Mesendoderm (in vitro differentiated cells): ENCODE data around the gene ABCC1.

Experiments
- DNase-seq: peaks from one replicate; pipeline ENCODE4 v3.0.0; 2013
- H2AK5ac ChIP-seq: 2 replicates; pipeline ENCODE4 v1.6.1; 2013; ENCODE audit warnings: low read length, inconsistent platforms
- H2BK120ac ChIP-seq: 2 replicates; pipeline ENCODE4 v1.6.1; 2013; ENCODE audit warnings: low read depth, mild to moderate bottlenecking, low read length, moderate library complexity, mixed read lengths
- H2BK15ac ChIP-seq: replicated peaks from 2 replicates; pipeline ENCODE4 v1.6.1; 2013; ENCODE audit warnings: low read depth, mild to moderate bottlenecking, moderate library complexity
- H2BK5ac ChIP-seq: 2 replicates; pipeline ENCODE4 v1.6.1; 2013; ENCODE audit warnings: low read length, inconsistent platforms
- H3K18ac ChIP-seq: 2 replicates; pipeline ENCODE4 v1.6.1; 2013; ENCODE audit warnings: mild to moderate bottlenecking, low read length, mixed read lengths
- H3K23ac ChIP-seq: one replicate; pipeline ENCODE4 v1.6.1; 2013; ENCODE audit warnings: low read length
- H3K27ac ChIP-seq: 2 replicates; pipeline ENCODE4 v1.5.1; 2013; ENCODE audit warnings: low read depth, mild to moderate bottlenecking, inconsistent platforms, low read length, moderate library complexity
- H3K27me3 ChIP-seq: 2 replicates; pipeline ENCODE4 v1.6.1; 2013; ENCODE audit warnings: low read length, control low read depth, mild to moderate bottlenecking, inconsistent platforms; ENCODE audit not compliant: insufficient read depth, poor library complexity
- H3K36me3 ChIP-seq: 2 replicates; pipeline ENCODE4 v1.6.1; 2013; ENCODE audit warnings: low read length, inconsistent platforms; ENCODE audit not compliant: control insufficient read depth, insufficient read depth
- H3K4ac ChIP-seq: one replicate; pipeline ENCODE4 v1.6.1; 2013; ENCODE audit warnings: low read depth, mild to moderate bottlenecking, low read length, moderate library complexity
- H3K4me1 ChIP-seq: 2 replicates; pipeline ENCODE4 v1.6.1; 2013; ENCODE audit warnings: low read depth, low read length, inconsistent platforms; ENCODE audit not compliant: control insufficient read depth
- H3K4me2 ChIP-seq: 2 replicates; pipeline ENCODE4 v1.6.1; 2013; ENCODE audit warnings: low read length
- H3K4me3 ChIP-seq: 2 replicates; pipeline ENCODE4 v1.5.1; 2013; ENCODE audit warnings: mild to moderate bottlenecking, low read length
- H3K56ac ChIP-seq: one replicate; pipeline ENCODE4 v1.6.1; 2013; ENCODE audit warnings: low read length
- H3K79me1 ChIP-seq: 2 replicates; pipeline ENCODE4 v1.6.1; 2013; ENCODE audit warnings: low read length, inconsistent platforms
- H3K79me2 ChIP-seq: 2 replicates; pipeline ENCODE4 v1.6.1; 2013; ENCODE audit warnings: mild to moderate bottlenecking, low read length; ENCODE audit not compliant: control insufficient read depth, insufficient read depth
- H3K9ac ChIP-seq: 2 replicates; pipeline ENCODE4 v1.6.1; 2013; ENCODE audit warnings: low read length, inconsistent platforms
- H4K5ac ChIP-seq: one replicate; pipeline ENCODE4 v1.6.1; 2013; ENCODE audit warnings: low read length
- H4K8ac ChIP-seq: one replicate; pipeline ENCODE4 v1.6.1; 2013; ENCODE audit warnings: low read depth, mild to moderate bottlenecking, control low read depth, low read length, moderate library complexity
- WGBS: extraction: QIAGEN DNeasy Blood & Tissue Kit; methylation state at CpG from one replicate; pipeline ENCODE4 v1.1.7; 2013; ENCODE audit warnings: low lambda C conversion rate, missing lambda C conversion rate; ENCODE audit not compliant: insufficient coverage; ENCODE audit errors: extremely low coverage; 5-methylcytosine and 5-hydroxymethylcytosine counted together

ABCC1 gene

DNA sequence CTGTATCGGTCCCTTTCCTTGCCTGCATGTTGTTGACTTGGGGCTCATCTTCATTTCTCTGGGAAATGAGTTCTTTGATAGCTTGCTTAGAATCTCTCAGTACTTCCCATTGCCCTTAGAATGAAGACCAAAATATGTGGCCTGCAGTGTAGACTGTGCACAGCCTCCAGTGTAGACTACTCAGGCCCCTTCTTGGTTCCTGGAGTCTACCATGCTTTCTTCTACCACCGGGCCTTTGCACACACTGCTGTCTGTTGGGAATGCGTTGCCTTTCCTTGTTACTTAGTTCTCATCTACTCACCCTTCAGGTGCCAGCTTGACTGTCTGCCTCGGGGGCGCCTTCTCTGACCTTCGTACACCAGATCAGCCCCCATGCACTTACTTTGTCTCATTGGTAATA, 82.0 kb downstream of the ABCC1 start:
- DNase-seq, result no peak
- Histone ChIP-seq H4K5ac (no peak overlapping the region), H4K8ac (no peak overlapping the region), H3K18ac (no peak overlapping the region), H3K36me3 (peaks cover 2% of the 10 kb centered on the region), H2AK5ac (no peak overlapping the region), H3K9ac (no peak overlapping the region), H3K27me3 (no peaks in the 10 kb centered on the region), H3K4me1 (no peaks in the 10 kb centered on the region), H3K56ac (no peak overlapping the region), H3K79me1 (peaks cover 4% of the 10 kb centered on the region), H2BK120ac (no peak overlapping the region), H3K4me3 (no peak overlapping the region), H3K23ac (no peak overlapping the region), H3K4ac (no peak overlapping the region), H2BK5ac (no peak overlapping the region), H2BK15ac (no peak overlapping the region), H3K27ac (no peak overlapping the region), H3K79me2 (no peaks in the 10 kb centered on the region), H3K4me2 (no peak overlapping the region)
- no CpG with 5 or more reads among the region's 6 CpGs for WGBS

DNA sequence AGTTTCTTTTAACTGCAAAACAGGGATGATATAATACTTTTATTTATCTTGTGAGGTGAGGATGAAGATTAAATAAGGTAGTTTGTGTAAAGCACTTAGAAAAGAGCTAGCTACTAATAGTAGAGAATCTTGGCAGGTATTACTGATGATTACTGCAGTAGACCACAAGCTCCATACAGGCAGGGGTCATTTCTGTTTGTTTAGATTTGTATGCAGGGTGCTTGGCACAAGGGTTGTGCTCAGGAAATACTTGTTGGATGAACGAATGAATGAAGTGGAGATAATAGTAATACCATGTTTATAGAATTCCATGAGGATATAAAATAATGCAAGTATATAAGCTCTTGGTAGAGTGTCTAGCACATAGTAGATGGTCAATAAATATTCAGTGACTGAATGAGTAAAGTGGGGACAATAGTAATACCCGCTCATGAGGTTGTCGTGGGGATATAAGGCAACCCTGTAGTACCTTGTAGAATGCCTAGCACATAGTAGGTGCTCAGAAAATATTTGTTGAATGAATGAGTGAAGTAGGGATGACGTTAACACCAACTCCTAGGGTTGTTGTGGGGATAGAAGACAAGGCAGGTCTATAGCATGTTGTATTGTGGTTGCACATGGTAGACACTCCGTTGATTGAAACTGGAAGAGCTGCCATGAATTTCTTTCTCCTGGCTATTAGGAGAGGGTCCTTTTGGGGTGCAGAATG, 83.0 kb downstream of the ABCC1 start:
- Histone ChIP-seq H2AK5ac (no peak overlapping the region), H3K23ac (no peak overlapping the region), H3K36me3 (peaks cover 4% of the 10 kb centered on the region), H3K27ac (no peak overlapping the region), H3K4ac (no peak overlapping the region), H3K4me2 (no peak overlapping the region), H4K5ac (no peak overlapping the region), H3K4me3 (no peak overlapping the region), H3K9ac (no peak overlapping the region), H3K18ac (no peak overlapping the region), H3K4me1 (no peaks in the 10 kb centered on the region), H2BK15ac (no peak overlapping the region), H4K8ac (no peak overlapping the region), H3K79me2 (no peaks in the 10 kb centered on the region), H3K79me1 (peaks cover 4% of the 10 kb centered on the region), H2BK5ac (no peak overlapping the region), H3K27me3 (no peaks in the 10 kb centered on the region), H3K56ac (no peak overlapping the region), H2BK120ac (no peak overlapping the region)
- no CpG with 5 or more reads among the region's 5 CpGs for WGBS
- no peak for DNase-seq

DNA sequence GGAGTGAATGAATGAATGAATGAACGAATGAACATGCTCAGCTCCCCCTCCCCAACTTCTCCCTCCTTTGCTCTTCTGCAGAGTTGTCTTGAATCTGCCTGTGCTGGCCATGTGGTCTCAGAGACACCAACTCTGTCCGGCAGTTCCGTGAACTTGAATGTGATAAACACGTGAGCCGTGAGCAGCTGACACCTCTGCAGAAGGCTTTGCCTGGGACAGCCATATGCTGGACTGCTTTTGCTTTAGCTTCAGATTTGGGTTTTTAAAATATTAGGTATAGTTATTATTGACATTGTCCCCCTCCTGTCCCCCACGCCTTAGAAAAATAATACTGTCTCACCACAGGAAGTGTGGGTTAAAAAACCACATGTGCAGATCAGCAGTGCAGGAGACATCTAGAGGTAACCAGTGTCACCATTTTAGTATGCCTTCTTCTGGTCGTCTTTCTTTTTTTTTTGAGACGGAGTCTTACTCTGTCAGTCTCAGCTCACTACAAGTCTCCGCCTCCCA, 83.8 kb downstream of the ABCC1 start:
- Histone ChIP-seq H3K79me1 (peaks cover 4% of the 10 kb centered on the region), H4K5ac (no peak overlapping the region), H2BK120ac (no peak overlapping the region), H3K4me2 (no peak overlapping the region), H3K27me3 (no peaks in the 10 kb centered on the region), H3K4ac (no peak overlapping the region), H3K56ac (no peak overlapping the region), H3K18ac (no peak overlapping the region), H2AK5ac (no peak overlapping the region), H4K8ac (no peak overlapping the region), H2BK15ac (no peak overlapping the region), H3K36me3 (peaks cover 4% of the 10 kb centered on the region), H3K23ac (no peak overlapping the region), H3K79me2 (no peaks in the 10 kb centered on the region), H3K27ac (no peak overlapping the region), H3K4me3 (no peak overlapping the region), H3K4me1 (no peaks in the 10 kb centered on the region), H3K9ac (no peak overlapping the region), H2BK5ac (no peak overlapping the region)
- DNase-seq, result no peak
- no CpG with 5 or more reads among the region's 9 CpGs for WGBS

DNA sequence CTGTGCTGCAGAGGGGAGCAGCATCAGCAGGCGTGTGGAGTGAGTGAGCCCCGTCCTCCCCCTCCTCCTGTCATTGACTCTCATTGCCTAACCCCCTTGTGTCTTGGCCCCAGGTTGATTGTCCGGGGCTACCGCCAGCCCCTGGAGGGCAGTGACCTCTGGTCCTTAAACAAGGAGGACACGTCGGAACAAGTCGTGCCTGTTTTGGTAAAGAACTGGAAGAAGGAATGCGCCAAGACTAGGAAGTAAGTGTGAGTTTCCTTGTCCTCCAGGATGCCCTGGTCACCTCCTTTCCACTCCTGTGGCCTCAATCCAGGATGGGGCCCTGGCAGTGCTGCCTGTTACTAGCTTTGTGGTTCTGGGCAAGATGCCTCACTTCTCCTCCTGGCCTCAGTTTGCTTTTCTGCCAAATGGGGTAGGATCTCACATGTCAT, 87.0 kb downstream of the ABCC1 start:
- Histone ChIP-seq H3K23ac (no peak overlapping the region), H4K5ac (no peak overlapping the region), H3K27ac (no peak overlapping the region), H2AK5ac (no peak overlapping the region), H3K79me1 (peaks cover 1% of the 10 kb centered on the region), H3K4me2 (no peak overlapping the region), H3K36me3 (peaks cover 3% of the 10 kb centered on the region), H3K9ac (no peak overlapping the region), H3K4me1 (no peaks in the 10 kb centered on the region), H3K27me3 (no peaks in the 10 kb centered on the region), H2BK5ac (no peak overlapping the region), H3K56ac (no peak overlapping the region), H3K4ac (no peak overlapping the region), H2BK15ac (no peak overlapping the region), H3K18ac (no peak overlapping the region), H2BK120ac (no peak overlapping the region), H4K8ac (no peak overlapping the region), H3K79me2 (no peaks in the 10 kb centered on the region), H3K4me3 (no peak overlapping the region)
- no peak for DNase-seq
- no CpG with 5 or more reads among the region's 8 CpGs for WGBS

DNA sequence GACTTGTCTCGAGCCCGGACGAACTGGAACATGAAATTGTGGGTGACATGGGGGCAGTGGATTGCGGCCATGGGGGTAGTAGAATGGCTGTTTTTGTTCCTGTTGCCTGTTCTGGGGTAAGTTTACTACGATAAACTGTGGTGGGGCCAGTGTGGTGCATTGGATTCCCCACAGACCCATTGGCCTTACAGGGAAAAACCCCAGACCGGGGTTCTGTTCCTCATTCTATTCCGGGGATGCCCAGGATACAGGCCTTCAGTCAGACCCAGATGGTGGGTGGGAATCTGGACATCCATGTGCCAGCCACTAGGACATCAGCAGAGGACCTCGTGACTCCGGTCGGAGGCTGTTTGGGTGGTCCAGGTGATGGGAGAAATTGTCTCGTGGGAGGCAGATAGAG, 88.1 kb downstream of the ABCC1 start:
- Histone ChIP-seq H4K5ac (no peak overlapping the region), H2AK5ac (no peak overlapping the region), H2BK5ac (no peak overlapping the region), H3K27me3 (no peaks in the 10 kb centered on the region), H3K27ac (no peak overlapping the region), H3K9ac (no peak overlapping the region), H3K56ac (no peak overlapping the region), H2BK15ac (no peak overlapping the region), H3K4me3 (no peak overlapping the region), H3K23ac (no peak overlapping the region), H3K36me3 (peaks cover 3% of the 10 kb centered on the region), H3K4me1 (no peaks in the 10 kb centered on the region), H2BK120ac (no peak overlapping the region), H3K79me2 (no peaks in the 10 kb centered on the region), H3K4ac (no peak overlapping the region), H3K4me2 (no peak overlapping the region), H4K8ac (no peak overlapping the region), H3K79me1 (no peaks in the 10 kb centered on the region), H3K18ac (no peak overlapping the region)
- no CpG with 5 or more reads among the region's 11 CpGs for WGBS
- no peak for DNase-seq

DNA sequence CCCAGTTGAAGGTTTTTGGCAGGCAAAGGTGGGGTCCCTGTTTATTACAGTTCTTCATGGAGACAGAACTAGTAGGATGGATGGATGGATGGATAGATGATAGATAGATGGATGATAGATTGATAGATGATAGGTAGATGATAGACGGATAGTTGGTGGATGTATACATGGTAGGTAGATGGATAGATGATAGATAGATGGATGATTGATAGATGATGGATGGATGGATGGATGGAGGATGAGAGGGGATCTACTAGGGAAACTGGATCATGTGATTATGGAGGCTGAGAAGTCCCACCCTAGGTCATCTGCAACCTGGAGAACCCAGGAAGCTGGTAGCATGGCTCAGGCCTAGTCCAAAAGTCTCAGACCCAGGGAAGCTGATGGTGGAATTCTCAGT, 88.6 kb downstream of the ABCC1 start:
- Histone ChIP-seq H3K4ac (no peak overlapping the region), H3K36me3 (peaks cover 3% of the 10 kb centered on the region), H3K4me1 (no peaks in the 10 kb centered on the region)

More for the DNA sequence above, 88.6 kb downstream of the ABCC1 start:
- Histone ChIP-seq H3K79me2 (no peaks in the 10 kb centered on the region), H3K9ac (no peak overlapping the region), H2BK120ac (no peak overlapping the region), H3K4me3 (no peak overlapping the region), H2BK5ac (no peak overlapping the region), H3K18ac (no peak overlapping the region), H3K79me1 (no peaks in the 10 kb centered on the region), H2AK5ac (no peak overlapping the region), H3K27ac (no peak overlapping the region), H3K23ac (no peak overlapping the region), H3K27me3 (no peaks in the 10 kb centered on the region), H3K56ac (no peak overlapping the region), H4K5ac (no peak overlapping the region), H2BK15ac (no peak overlapping the region), H4K8ac (no peak overlapping the region), H3K4me2 (no peak overlapping the region)
- DNase-seq, result no peak
- 100% methylated on average over 1 of the region's 1 CpG for WGBS
